GM19328 (cell line): Measurements from ENCODE around the gene LILRB2.
"Not testable (repeated sequence)": the region's sequence is repeated elsewhere in the genome, so short reads cannot be mapped to it uniquely, and the experiment has no call there.

ENCODE experiments used
- ATAC-seq: cut with Tn5 transposase; IDR thresholded peaks from one replicate; pipeline ENCODE4 v1.9.1; 2021; ENCODE audit warnings: mild to moderate bottlenecking, moderate library complexity; ENCODE audit not compliant: unreplicated experiment

Gene LILRB2

DNA sequence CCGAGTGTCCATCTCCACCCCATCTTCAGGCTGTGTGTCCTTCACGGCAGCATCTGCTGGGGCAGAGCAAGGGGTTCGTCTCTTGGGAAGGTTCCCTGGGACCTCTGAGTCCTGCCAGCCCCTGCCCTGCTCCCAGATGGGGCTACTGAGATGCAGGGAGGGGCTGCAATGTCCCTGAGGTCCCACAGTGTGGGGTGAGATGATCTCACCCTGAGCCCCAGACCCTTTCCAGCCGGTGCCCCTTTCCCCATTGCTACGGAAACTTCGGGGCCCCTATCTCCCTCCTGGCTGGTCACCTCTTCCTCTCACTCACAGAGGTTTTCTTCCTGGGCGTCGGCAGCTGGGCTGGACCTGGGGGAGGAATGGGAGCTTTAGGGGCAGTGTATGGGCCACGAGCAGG lies 5.0 kb downstream of the LILRB2 start:
- no peak for ATAC-seq

DNA sequence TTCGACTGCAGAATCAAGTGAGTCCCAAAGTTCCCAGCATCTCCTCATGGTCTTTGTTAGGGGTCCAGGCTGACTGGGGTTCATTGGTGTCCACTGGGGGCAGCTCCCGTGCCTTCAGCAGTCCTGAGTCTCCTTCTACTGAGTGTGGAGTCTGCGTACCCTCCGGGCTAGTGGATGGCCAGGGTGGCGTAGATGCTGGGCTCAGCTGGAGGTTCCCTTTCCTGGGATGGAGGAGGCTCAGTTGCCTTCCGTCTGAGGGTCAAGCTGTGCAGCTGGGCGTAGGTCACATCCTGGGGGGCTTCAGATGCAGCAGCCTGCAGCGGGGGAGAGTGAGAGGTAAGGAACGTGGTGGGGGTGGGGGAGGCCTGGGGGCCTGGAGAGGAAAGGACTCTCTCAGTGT lies 6.4 kb downstream of the LILRB2 start:
- ATAC-seq: not testable (repeated sequence)

DNA sequence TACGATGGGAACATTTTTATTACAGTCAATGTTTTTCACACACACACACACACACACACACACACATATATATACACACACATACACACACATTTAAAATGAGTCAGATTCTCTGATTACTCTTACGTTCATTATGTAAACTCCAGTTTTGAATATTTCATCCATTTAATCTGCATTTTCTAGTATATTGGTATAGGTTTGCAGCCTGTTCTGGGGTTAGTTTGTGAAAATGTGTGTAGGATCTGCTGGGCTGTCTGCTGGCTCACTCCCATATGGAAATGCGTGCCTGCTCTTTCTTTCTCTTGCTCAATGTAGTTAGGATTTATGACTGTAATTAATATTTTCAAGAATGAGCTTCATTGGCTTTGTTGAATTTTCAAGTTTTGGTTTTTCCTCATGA lies 7.1 kb downstream of the LILRB2 start:
- no peak for ATAC-seq

DNA sequence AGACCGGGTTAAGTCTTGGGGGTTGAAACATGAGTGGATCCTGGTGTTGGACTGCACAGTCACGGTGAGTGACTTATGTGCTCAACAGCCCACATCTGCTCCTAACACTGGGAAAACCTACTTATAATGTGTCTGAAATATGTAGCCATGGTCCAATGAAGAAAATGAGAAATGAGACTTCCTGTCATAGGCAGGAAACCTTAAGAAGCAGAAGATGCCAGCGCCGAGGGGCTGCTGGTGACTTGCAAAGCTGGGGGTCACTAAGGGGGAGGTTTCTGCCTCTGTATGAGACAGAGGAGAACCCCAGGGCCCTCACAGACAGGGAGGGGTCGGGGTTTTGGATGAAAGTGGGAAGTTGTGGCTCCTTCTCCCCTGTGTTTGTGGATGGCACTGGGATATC lies 8.7 kb downstream of the LILRB2 start:
- ATAC-seq: not testable (repeated sequence)

DNA sequence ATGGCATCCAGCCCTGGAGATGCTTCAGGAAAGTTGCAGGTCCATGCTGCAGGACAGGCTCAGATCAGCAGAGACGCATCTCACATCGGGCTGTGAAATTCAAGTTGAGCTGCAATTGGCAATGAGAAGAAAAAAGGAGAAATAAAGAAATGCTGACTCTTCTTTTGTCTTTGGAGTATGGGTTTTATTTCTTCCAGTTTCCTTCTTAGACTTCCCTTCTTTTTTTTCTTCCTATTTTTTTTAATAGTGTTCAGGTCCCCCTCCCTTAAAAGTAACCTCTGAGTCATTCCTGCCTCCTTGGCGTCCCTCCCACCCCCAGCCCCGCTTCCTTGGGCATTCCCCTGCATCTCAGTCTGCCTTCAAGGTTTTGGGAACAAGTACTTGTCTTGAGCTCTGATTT lies 9.3 kb downstream of the LILRB2 start:
- ATAC-seq: not testable (repeated sequence)

DNA sequence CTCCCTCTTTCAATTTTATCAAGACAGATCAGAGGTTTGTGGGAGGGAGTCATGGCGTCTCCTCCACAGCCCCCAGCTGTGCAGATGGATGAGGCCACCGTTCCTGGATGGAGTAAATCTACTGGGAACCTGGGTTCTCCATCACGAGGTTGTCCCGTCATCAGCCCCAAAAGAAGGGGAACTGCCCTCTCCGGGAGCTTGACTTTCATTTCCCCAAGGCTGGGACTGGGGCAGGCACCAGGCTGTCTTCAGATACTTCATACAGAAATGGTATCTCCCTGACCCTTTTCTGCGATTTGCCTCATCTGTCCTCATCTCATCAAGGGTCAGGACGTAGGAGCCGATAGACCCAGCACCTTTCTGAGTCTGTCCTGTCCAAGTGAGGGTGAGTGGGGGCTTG lies 9.8 kb downstream of the LILRB2 start:
- no peak for ATAC-seq

DNA sequence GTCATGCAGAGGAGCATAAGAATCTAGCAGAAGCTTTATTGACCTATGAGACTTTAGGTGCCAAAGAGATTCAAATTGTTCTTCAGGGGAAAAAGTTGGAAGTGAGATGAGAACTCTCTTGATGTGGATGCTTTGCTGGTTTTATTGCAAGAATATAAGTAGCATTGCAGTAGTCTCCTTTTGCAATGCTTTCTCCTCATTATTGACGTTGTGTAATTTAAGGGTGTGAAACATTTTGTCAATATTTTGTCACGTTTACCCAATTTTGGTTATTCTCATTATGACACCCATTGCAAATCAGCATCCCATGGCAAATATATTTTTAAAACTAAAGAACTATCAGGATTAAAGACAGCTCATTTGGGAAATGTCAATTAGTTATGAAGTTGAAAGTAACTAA lies 12.0 kb downstream of the LILRB2 start:
- ATAC-seq: no peak

DNA sequence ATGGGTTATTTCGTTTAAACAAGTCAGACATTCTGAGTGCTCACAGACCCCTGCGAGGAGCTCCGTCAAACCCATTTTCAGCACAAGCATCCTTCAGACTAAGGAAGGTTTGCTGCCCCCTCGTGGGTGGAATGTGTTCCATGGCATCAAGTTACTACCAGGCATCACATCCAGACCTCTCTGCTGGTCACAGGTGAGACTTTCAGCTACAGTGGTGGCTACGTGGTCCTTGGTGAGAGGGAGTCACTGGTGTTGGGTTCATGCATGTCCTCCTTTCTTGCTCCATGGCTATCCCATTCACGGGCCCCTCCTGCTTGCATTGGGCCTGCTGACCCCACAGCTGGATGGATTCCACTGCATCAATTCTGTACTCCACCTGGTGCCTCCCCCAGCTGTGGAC lies 14.8 kb downstream of the LILRB2 start:
- no peak for ATAC-seq

DNA sequence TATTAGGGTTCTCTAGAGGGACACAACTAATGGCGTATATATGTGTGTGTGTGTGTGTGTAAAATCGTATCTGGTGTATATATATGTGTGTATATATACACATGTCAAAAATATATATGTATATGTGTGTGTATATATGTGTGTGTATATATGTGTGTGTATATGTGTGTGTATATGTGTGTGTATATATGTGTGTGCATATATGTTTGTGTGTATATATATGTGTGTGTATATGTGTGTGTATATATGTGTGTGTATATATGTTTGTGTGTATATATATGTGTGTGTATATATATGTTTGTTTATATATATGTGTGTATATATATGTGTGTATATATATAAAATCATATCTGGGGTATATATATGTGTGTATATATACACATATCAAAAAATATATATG lies 18.4 kb downstream of the LILRB2 start:
- ATAC-seq: no peak

DNA sequence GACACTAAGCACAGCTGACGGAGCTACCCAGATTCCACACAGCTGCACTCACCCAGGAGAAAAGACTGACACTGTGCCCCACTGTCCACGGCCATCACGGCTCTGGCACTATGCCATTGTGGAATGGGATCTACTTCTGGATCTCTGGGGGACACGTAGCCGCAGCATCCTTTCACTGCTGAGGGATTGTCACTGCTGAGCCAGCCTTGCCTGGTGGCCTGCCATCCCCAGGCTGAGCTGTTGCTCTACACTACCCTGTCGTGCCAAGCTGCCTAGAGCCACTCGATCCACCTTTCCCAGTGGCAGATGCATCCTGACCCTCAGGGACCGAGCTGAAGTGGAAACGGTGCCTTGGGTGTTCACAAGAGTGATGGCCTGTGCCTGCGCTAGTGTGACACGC lies 18.8 kb downstream of the LILRB2 start:
- no peak for ATAC-seq

DNA sequence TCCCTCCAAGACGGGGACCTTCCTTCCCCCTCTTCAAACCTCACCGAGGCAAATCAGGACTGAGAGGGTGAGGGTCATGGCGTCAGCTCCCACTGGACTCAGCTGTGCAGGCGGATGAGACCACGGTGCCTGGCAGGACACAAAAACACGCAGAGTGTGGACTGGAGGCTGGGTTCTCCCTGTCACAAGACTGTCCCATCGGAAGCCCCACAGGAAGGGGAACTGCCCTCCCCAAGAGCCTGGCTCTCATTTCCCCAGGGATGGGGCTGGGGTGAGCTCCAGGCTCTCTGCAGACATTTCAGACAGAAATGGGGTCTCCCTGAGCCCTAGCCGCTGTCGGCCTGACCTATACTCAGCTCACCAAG lies 23.8 kb downstream of the LILRB2 start, which contains the start of gene LILRB5:
Gene LILRB5, minus strand, starts transcription at position 158 of the 365 bp plus-strand sequence. Its CDS starts 80 bp downstream, at position 78.
- ATAC-seq: no peak

DNA sequence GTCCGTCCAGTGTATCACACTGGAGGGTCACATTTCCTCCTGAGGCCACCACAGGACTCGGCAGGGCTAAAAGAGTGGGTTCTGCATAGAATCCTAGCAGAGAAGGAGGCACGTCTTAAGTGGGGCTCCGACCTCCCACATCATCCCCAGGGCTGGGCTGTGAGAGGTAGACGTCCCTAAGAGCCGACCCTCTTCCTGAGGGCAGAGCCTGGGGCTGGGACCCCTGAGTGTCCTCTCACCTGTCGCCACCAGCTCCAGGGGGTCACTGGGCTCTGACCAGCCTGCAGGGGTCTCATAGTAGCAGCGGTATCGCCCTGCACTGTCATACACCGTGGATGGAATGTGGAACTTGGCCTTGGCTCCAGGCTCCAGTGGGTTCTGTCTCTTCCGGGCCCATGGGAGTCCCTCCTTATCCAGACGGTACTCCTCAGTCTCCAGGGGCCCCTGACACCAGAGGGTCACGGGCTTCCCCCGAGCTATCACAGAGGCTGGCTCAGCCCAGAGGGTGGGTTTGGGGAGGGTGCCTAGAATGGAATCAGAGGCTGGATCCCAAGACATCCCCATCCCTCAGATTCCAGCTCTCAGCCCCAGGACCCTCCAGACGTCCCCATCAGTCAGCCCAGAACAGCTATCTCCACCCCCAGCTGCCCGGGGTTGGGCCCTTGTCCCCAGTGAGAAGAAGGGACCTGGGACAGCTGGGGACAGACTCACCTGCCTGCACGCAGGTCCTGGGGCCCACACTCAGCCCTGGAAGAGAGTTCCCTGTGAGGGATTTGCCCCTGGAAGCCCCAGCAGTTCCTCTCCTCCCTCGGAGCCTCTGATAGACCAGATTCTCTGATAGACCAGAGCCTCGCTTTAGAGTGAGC lies 24.4 kb downstream of the LILRB2 start:
- no peak for ATAC-seq

DNA sequence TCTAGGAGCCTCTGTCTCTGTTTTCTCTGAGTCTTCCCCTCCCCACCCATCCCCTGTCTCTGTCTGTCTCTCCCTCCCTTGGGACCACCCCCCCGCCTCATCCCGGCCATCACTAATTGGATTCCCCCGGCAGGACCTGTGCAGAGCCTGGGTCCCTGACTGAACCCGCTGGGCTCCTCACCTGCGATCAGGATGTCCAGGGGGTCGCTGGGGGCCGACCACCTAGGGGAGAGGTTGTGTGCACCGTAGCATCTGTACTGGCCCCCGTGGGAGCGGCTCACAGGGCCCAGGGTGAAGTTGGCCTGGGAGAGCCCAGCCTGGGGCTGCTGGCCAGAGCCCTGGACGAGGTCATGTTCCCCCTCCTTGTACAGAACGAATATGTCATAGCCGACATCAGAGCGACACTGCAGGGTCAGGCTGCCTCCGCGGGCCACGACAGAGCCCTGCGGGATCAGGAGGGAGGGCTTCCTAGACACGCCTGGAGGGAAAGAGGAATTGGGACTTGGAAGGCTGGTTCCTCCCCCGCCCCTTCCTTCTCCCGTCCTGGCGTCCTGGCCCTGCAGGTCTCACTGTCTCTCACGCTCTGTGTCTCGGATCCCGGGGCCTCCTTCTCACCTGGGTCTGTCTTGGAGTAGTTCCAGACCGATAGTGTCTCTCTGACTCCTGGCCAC lies 25.7 kb downstream of the LILRB2 start:
- no peak for ATAC-seq

DNA sequence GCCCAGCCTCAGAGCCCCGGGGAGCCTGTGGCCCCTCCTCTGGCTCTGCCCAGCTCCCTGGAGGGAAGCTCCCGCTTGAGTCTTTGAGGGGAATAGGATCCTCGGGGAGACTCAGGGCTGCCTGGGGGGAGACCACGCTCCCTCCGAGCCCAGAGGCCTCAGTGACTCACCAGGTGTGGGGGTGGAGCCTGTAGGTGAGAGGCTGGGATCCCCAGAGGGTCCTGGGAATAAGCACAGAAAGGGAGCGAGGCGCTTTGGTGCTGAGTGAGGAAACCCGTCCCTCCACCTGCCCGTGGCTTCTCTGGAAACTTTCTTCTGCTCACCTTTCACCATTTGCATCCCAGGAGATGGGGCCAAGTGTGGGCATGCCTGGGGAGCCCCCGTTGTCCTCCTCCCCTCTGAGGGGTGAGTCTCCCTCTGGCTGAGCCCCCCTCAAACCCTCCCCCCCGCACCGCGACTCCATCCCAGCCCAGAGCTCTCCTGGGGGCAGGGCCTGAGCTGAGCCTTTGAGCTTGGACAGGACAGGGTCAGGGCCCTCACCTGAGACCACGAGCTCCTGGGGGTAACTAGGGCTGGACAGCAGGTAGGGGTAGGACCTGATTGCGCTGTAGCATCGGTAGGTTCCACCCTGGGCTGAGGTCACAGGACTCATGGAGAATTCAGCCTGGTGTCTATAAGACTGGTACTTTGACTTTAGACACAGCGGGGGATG lies 26.6 kb downstream of the LILRB2 start:
- no peak for ATAC-seq

DNA sequence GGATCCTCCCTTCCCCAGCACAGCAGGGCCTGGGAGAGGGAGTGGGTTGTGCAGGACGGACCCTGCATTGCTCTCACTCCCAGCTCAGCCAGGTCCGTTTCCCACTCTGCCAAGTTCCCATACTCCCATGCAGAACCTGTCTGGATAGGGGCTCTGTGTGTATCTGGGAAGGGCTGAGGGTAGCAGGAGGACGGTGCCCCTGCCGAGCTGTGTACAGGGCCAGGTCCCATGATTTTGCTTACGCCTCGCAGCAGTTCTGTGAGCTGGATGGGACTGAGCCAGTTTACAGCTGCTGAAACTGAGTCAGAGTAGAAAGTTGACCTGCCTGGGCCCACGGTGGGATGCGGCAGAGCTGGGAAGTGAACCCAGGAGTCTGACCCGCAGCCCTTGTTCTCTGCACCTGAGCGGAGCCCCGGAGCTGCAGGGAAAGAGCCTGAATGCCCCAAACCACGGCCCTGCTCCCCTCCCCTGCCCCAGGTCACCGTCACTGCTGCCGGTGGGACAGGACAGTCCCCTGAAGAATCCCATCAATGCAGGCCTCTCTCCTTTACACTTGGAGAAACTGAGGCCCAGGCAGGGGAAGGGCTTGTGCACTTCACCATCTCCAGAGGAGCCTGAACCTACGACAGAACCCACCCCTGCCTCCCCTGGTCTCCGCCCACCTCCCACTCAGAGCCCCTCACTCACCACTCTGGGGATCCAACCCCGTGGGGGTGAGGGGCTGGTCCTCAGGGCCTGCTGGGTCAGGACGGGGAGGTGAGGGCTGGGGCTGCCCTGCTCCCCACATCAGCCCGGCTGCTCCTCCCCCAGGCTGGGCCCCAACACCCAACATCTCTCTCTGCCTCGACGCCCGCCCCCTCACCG lies 27.3 kb downstream of the LILRB2 start:
- no peak for ATAC-seq

DNA sequence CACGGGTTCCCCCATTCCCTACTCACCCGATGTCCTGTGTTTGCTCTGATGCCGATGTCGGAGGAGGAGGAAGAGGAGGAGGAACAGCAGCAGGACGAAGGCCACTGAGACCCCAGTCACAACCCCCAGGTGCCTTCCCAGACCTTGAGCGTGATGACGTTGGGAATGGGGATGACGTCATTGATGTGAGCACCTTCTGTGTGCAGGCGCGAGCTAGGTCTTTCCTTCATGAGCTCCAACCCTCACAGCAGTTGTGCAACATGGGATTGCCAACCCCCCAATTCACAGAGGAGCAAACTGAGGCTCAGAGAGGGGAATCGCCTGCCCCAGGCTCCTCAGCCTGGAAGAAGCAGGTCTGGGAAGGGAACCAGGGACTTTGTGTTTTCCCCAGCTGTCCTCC lies 28.1 kb downstream of the LILRB2 start:
- ATAC-seq: no peak

DNA sequence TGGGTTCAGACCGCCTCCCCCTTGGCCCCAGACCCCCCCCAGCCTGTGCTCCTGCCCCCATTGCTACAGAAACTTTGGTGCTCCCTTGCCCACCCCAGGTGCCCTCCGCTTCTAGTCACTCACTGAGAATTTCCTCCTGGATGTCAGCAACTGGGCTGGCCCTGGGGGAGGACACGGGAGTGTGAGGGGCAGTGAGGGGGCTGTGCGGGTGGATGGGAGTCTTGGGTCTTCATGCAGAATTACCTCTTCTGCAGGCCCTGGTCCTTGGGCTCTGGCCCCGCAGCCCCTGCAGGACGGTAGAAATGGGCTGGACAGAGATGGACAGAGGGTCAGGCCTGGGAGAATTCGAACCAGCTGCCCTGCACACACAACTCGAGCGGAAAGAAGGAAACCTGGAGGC lies 28.7 kb downstream of the LILRB2 start:
- no peak for ATAC-seq

DNA sequence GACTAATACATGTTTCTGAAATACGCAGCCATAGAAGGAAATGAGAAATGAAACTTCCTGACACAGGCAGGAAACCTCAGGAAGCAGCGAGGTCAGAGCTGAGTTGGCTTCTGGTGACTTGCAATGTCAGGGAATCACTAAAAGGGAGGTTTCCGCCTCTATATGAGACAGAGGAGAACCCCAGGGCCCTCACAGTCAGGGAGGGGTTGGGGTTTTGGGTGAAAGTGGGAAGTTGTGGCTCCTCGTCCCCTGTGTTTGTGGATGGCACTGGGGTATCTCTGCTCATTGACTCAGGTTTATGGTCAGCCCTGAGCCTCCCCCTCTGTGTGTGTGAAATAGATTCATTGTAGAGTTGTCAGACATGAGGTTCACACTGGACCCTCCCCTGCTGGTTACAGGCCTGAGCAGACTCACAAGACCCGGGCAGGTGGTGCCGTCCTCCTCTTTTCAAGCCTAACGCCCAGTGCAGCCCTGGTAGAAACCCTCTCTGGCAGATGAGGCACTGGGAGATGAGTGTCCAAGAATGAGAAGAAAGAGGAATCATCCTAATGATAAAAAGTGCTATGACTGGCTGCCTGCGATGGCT lies 32.8 kb downstream of the LILRB2 start:
- no peak for ATAC-seq

DNA sequence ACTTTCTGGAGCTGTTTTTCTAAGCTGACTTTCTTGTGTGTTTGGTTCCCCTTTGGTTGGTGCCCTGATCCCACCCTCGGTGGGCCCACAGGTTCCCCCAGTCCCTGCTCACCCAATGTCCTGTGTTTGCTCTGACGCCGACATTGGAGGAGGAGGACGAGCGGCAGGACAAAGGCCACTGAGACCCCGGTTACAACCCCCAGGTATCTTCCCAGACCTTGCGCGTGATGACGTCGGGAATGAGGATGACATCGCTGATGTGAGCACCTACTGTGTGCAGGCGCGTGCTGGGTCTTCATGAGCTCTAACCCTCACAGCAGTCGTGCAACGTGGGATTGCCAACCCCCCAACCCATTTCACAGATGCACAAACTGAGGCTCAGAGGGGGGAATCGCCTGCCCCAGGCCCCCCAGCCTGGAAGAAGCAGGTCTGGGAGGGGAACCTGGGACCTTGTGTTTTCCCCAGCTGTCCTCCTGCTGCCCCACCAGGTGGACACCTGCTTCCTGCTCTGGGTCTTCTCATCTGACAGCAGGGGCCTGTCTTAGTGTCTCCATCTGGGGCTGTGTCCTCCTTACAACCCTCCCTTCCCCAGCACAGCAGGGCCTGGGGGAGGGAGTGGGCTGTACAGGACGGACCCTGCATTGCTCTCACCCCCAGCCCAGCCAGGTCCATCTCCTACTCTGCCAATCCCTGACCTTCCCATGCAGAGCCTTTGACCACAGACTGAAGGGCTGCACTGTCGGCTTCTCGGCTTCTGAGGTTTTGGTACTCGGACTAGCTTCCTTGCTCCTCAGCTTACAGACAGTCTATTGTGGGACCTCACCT lies 33.6 kb downstream of the LILRB2 start:
- no peak for ATAC-seq

DNA sequence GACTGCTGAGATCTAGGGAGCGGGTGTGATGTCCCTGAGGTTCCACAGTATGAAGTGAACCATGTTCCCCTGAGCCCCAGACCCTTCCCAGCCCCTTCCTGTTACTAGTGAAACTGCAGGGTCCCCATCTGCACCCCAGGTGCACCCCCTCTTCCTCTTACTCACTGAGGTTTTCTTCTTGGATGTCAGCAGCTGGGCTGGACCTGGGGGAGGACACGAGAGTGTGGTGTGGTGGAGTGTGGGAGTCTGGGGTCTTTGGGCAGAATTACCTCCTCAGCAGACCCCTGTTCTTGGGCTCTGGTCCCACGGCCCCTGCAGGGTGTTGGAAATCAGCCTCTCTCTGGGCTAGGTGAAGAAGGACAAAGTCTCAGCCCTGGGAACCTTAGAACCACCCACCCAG lies 35.0 kb downstream of the LILRB2 start:
- ATAC-seq: no peak
